A673 (cell line): ENCODE measurements around the gene TSPO.

Experiments used
- EZH2 ChIP-seq: fragments of 200-600 bp; sonication (generic); IDR thresholded peaks from 2 replicates; pipeline ENCODE4 v1.6.1; 2017; ENCODE audit warnings: borderline replicate concordance, low read depth, mild to moderate bottlenecking, mixed read lengths, antibody characterized with exemption, low read length; ENCODE audit not compliant: poor library complexity, severe bottlenecking
- TF ChIP-seq, protein P1 (sequence below): fragments of 300-800, 200-600 bp; sonication (generic); conservative IDR thresholded peaks from 2 replicates; pipeline ENCODE4 v1.5.1; 2017; ENCODE audit warnings: low read depth, mild to moderate bottlenecking, antibody characterized with exemption, low read length, moderate library complexity, mixed read lengths

DNA sequence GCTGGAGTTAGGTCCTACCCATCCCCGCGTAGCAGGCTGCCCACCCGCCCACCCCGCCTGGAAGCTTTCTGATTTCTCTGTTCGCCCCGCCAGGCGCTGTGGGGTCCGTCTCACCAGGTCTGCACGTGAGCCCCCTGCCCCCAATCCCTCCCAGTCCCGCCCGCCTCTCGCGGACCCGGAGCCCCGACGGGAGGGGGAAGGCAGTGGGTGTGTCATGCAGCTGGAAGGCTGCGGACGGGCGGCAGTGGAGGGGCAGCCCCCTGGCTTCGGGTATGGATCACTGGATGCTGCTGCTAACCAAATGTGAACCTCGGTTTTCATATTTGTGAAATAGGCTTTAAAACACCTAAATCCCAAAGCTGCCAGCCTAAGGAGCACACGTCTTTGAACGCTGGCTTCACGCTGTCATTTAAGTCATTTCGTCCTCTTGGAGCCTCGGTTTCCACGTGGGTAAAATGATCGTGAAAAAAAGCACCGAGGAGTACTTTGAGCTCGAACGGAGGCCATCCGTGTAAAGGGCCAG lies 41.4 kb upstream of the TSPO start:
- TF ChIP-seq, protein P1, sequence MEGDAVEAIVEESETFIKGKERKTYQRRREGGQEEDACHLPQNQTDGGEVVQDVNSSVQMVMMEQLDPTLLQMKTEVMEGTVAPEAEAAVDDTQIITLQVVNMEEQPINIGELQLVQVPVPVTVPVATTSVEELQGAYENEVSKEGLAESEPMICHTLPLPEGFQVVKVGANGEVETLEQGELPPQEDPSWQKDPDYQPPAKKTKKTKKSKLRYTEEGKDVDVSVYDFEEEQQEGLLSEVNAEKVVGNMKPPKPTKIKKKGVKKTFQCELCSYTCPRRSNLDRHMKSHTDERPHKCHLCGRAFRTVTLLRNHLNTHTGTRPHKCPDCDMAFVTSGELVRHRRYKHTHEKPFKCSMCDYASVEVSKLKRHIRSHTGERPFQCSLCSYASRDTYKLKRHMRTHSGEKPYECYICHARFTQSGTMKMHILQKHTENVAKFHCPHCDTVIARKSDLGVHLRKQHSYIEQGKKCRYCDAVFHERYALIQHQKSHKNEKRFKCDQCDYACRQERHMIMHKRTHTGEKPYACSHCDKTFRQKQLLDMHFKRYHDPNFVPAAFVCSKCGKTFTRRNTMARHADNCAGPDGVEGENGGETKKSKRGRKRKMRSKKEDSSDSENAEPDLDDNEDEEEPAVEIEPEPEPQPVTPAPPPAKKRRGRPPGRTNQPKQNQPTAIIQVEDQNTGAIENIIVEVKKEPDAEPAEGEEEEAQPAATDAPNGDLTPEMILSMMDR, result no peak
- TF ChIP-seq EZH2, result no peak
